GM12878 (cell line): ENCODE measurements around the gene BATF. TPM values are rescaled to one million over a fixed set of nuclear protein-coding genes. Genes with fewer than 3 reads are reported as not detected.

ENCODE experiments used
- CREM ChIP-seq: IDR thresholded peaks from 2 replicates; pipeline ENCODE4 v1.6.1; 2014; ENCODE audit warnings: antibody characterized with exemption, low read depth
- HDAC6 ChIP-seq: fragments of 200-600 bp; sonication (generic); IDR thresholded peaks from one replicate; pipeline ENCODE4 v1.8.0; 2017; ENCODE audit warnings: antibody characterized with exemption; ENCODE audit not compliant: unreplicated experiment
- polyA plus RNA-seq, 11 experiments: library from polyadenylated mRNA; depleted of rRNA in 4 of 11; unstranded in 6 of 11; stranded (reverse) in 5 of 11; fragments of >200 nt; fragmentation: Nextera tagmentation in 4 of 11; fragmentation: Illumina TruSeq in 1 of 11; extraction: Ambion mirVana in 4 of 11; extraction: Trizol in 1 of 11; gene quantifications; 1 replicate in 1 of 11; 2 replicates in 10 of 11; pipeline versions ENCODE4 v1.2.1 to v1.2.3, GENCODE V29; 2011 to 2016; ENCODE audit warnings: inconsistent platforms in 2 of 11, missing spikeins in 2 of 11, low read depth in 1 of 11
- total RNA-seq, 4 experiments: library from RNA; depleted of rRNA in 3 of 4; stranded (reverse); fragments of >200 nt in 3 of 4; fragmentation: Illumina TruSeq in 1 of 4; extraction: Trizol in 1 of 4; gene quantifications; 2 replicates each; pipeline versions ENCODE4 v1.2.1 to v1.2.3, GENCODE V29; 2013 to 2021
- TF ChIP-seq, protein P1 (sequence below), 3 experiments: IDR thresholded peaks in 2 of 3; conservative IDR thresholded peaks in 1 of 3; 2 replicates each; pipeline ENCODE4 v1.5.1; 2011; ENCODE audit warnings: low read depth in 3 of 3, low read length in 3 of 3, mild to moderate bottlenecking in 3 of 3, control low read depth in 2 of 3, moderate library complexity in 2 of 3, inconsistent platforms in 1 of 3, mixed read lengths in 1 of 3; ENCODE audit not compliant: control insufficient read depth in 2 of 3, insufficient read depth in 1 of 3; ENCODE audit errors: extremely low read depth in 1 of 3
- TF ChIP-seq, protein P2 (sequence below): IDR thresholded peaks from 2 replicates; pipeline ENCODE4 v1.6.1; 2011; ENCODE audit warnings: mild to moderate bottlenecking, low read depth, low read length, moderate library complexity; ENCODE audit not compliant: insufficient replicate concordance
- TF ChIP-seq, protein P3 (sequence below): fragments of 450-650 bp; IDR thresholded peaks from 2 replicates; pipeline ENCODE4 v1.6.1; 2017; ENCODE audit warnings: mild to moderate bottlenecking, low read depth, inconsistent platforms; ENCODE audit not compliant: poor library complexity, severe bottlenecking

BATF gene
- total and polyA plus RNA-seq, 10 of the 15 experiments (the other 5 are each of a cell fraction or from before 2014, with no cell fraction given) = 10.0 to 154 (median 103) TPM

DNA sequence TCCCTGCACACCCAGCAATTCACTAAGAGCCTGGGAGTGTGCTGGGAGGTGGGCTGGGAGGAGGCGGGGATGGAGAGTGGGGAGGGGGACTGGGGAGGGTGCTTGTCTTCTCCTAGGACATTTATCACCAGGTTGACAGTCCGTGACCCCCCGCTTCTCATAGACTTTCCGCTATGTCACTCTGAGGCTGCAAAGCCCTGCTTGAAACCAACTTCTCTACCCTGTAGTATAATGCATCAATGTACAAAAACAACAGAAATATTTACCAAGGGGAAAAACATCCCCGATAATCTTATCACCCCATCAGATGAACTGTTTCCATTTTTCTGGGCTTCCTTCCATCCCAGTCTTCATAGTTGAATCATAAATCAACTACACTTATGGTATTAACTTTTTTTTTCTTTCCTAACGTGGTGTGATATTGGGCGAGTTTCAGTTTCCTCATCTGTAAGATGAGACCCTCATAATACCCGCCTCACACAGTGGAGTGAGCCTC lies 28.6 kb upstream of the BATF start (continued):
- TF ChIP-seq, protein P1, sequence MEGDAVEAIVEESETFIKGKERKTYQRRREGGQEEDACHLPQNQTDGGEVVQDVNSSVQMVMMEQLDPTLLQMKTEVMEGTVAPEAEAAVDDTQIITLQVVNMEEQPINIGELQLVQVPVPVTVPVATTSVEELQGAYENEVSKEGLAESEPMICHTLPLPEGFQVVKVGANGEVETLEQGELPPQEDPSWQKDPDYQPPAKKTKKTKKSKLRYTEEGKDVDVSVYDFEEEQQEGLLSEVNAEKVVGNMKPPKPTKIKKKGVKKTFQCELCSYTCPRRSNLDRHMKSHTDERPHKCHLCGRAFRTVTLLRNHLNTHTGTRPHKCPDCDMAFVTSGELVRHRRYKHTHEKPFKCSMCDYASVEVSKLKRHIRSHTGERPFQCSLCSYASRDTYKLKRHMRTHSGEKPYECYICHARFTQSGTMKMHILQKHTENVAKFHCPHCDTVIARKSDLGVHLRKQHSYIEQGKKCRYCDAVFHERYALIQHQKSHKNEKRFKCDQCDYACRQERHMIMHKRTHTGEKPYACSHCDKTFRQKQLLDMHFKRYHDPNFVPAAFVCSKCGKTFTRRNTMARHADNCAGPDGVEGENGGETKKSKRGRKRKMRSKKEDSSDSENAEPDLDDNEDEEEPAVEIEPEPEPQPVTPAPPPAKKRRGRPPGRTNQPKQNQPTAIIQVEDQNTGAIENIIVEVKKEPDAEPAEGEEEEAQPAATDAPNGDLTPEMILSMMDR (IDR thresholded peaks at IDR 0.05 in 2 of 3, conservative IDR thresholded peaks at IDR 0.05 in 1 of 3; ENCODE audit: control insufficient read depth in 2 of 3, extremely low read depth in 1 of 3, insufficient read depth in 1 of 3, low read depth in 3 of 3, low read length in 3 of 3) = no peak
- TF ChIP-seq, protein P2, sequence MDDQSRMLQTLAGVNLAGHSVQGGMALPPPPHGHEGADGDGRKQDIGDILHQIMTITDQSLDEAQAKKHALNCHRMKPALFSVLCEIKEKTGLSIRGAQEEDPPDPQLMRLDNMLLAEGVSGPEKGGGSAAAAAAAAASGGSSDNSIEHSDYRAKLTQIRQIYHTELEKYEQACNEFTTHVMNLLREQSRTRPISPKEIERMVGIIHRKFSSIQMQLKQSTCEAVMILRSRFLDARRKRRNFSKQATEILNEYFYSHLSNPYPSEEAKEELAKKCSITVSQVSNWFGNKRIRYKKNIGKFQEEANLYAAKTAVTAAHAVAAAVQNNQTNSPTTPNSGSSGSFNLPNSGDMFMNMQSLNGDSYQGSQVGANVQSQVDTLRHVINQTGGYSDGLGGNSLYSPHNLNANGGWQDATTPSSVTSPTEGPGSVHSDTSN = peak; percentile 71
- TF ChIP-seq CREM (peak; percentile 56; the same call in 1 of the 2 replicates), HDAC6 (no peak)
- TF ChIP-seq, protein P3, sequence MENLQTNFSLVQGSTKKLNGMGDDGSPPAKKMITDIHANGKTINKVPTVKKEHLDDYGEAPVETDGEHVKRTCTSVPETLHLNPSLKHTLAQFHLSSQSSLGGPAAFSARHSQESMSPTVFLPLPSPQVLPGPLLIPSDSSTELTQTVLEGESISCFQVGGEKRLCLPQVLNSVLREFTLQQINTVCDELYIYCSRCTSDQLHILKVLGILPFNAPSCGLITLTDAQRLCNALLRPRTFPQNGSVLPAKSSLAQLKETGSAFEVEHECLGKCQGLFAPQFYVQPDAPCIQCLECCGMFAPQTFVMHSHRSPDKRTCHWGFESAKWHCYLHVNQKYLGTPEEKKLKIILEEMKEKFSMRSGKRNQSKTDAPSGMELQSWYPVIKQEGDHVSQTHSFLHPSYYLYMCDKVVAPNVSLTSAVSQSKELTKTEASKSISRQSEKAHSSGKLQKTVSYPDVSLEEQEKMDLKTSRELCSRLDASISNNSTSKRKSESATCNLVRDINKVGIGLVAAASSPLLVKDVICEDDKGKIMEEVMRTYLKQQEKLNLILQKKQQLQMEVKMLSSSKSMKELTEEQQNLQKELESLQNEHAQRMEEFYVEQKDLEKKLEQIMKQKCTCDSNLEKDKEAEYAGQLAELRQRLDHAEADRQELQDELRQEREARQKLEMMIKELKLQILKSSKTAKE = peak; percentile 38
